ENCODE measurements around the gene C2orf76.
"Not testable (repeated sequence)": the region's sequence is repeated elsewhere in the genome, so short reads cannot be mapped to it uniquely, and the experiment has no call there.

The C2orf76 gene

DNA sequence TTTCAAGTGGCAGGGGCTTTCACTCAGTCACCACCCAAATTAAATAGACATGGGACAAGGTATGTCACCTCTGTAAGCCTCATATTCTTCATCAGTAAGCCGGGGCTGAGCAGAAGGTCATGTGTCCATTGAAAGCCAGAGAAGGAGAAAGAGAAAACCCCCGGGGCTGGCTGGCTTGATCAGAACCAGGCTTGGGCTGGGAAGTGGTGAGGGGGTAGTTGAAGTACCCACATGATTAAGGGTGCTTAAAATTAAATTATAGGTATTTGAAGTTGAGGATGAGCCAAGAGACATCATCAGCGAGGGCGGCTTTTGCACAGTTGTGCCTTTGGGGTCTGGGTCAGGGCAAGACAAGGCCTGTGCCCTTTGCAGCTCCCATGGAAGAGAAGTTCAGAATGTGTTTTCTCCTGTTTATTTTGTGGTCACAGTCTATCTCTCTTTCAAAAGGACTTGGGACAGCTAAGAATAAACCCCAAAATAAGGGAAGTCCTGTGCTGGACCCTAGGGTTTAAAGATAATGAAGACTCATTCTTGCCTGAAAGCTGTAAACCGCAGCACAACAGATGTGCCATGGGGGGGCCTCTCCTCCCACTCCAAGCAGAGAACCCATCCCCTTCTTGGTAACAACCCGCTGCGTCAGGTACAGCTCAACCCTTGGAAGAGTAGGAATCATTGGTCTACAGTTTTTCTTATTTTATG, 10.8 kb upstream of the C2orf76 start:
- TF ChIP-seq, protein P1, sequence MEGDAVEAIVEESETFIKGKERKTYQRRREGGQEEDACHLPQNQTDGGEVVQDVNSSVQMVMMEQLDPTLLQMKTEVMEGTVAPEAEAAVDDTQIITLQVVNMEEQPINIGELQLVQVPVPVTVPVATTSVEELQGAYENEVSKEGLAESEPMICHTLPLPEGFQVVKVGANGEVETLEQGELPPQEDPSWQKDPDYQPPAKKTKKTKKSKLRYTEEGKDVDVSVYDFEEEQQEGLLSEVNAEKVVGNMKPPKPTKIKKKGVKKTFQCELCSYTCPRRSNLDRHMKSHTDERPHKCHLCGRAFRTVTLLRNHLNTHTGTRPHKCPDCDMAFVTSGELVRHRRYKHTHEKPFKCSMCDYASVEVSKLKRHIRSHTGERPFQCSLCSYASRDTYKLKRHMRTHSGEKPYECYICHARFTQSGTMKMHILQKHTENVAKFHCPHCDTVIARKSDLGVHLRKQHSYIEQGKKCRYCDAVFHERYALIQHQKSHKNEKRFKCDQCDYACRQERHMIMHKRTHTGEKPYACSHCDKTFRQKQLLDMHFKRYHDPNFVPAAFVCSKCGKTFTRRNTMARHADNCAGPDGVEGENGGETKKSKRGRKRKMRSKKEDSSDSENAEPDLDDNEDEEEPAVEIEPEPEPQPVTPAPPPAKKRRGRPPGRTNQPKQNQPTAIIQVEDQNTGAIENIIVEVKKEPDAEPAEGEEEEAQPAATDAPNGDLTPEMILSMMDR (IDR thresholded peaks at IDR 0.05; ENCODE audit: low read depth, low read length, missing control alignments): no peak
- no peak overlapping the region for H3K4me3 ChIP-seq (ENCODE audit: low read depth, low read length)
- DNase-seq (ENCODE audit: low read depth): no peak

DNA sequence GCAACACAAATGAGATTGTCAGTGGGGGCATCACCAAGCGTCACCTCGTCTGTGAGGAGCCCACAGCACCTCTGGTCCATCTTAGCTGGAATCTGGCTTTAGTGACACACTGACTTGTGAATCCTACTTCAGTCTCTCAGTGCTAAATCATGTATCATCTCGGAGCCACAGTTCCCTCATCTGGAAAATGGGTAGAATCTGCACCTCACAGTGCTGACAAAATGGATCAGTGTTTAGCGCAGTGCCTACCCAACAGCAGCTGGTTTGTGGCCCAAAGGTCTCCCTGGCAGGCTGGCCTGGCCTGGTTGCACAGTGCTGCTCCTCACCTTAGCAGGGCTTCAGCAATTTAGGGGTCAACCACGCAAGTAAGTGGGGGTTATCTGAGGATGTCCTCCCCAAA, 10.2 kb upstream of the C2orf76 start:
- TF ChIP-seq, protein P1 (IDR thresholded peaks at IDR 0.05; ENCODE audit: low read depth, low read length, missing control alignments): no peak
- no peak for DNase-seq (ENCODE audit: low read depth)
- H3K4me3 ChIP-seq (ENCODE audit: low read depth, low read length): no peak overlapping the region

DNA sequence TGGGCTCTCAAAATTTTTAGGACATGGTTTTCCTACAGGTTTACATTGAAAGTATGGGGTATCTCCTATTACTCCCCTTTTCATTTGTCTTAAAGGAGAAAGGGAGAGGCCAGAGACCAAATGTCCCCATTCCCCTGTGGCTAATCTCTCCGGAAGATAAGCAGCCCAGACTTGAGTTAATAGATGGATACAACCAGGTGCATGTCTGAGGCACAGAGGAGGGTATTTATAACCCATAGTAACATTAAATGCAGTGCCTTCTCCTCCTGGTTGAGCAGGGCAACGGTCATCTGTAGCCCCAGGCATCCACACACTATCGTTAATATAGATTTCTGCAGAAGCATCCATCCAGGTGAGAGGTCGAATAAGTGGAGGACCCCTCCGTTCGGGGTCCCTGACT, 9.8 kb upstream of the C2orf76 start:
- H3K4me3 ChIP-seq (ENCODE audit: low read depth, low read length); DNase-seq (ENCODE audit: low read depth): not testable (repeated sequence)

DNA sequence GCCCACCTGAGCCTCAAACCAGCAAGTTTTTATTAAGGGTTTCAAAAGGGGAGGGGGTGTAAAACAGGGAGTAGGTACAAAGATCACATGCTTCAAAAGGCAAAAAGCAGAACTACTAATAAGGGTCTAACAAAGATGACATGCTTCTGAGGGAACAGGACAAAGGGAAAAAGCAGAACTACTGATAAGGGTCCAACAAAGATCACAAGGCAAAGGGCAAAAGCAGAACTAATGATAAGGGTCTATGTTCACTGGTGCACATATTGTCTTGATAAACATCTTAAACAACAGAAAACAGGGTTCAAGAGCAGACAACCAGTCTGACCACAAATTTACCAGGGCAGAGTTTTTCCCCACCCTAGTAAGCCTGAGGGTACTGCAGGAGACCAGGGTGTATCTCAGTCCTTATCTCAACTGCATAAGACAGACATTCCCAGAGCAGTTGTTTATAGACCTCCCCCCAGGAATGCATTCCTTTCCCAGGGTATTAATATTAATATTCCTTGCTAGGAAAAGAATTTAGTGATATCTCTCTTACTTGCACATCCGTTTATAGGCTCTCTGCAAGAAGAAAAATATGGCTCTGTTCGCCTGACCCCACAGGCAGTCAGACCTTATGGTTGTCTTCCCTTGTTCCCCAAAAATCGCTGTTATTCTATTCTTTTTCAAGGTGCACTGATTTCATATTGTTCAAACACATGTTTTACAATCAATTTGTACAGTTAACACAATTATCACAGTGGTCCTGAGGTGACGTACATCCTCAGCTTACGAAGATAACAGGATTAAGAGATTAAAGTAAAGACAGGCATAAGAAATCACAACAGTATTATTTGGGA, 7.5 kb upstream of the C2orf76 start:
- DNase-seq (ENCODE audit: low read depth); H3K4me3 ChIP-seq (ENCODE audit: low read depth, low read length): not testable (repeated sequence)

DNA sequence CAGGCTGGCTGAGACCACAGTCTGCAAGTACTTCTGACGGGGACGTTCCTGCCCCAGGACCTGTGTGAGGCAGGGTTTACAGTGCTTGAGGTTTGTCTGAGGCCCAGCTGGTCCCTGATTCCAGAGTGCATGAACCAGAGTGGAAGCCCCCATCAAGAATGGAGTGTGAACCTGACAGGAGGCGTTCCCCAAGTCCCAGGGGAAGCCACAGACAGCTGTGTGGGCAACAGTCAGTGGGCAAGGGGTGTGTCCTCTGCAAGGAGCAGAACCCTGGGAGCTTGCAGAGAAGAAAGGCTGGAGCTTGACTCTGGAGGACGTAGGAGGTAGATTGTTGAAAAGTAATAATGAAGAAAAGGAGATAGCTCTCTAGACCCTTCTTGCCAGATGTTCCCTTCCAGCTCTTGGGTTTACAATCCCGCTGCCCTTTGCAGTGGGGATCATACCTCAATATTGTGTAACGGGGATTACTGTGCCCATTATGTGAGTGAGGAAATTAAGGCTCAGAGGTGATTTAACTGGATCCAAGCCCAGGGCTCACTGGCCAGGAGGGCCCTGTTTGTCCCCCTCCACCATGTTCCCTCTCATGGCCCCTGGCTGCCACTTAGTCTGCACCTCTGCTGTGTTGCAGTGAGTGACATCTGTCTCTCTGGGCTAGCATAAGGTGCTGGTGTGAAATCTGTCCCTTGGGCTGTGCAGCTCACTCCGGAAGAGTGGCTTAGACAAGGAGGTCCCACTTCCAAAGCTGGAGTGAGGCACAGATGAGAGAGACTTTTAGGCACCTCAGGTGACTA, 6.3 kb upstream of the C2orf76 start:
- no peak for DNase-seq (ENCODE audit: low read depth)
- TF ChIP-seq, protein P1 (IDR thresholded peaks at IDR 0.05; ENCODE audit: low read depth, low read length, missing control alignments): no peak
- H3K4me3 ChIP-seq (ENCODE audit: low read depth, low read length): no peak overlapping the region

DNA sequence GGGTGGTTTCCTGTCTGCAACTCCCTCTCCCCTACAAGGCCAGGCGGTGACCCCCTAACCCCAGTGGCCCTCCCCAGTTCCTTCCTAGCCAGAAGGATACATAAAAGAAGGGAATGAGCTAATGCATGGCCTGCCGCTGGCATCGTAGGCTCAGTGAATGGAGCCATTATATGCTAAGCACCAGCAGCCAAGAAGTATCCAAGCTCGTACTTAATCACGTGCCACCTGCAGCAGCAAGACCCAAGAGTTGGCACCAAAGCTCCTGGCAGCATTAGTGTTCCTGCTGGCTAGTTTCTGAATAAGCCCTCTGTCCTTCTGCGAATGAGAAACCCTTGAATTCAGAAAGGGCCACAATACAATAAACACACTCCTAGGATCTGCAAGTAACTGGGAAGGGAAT, 4.5 kb upstream of the C2orf76 start:
- H3K4me3 ChIP-seq (ENCODE audit: low read depth, low read length): no peak overlapping the region
- TF ChIP-seq, protein P1 (IDR thresholded peaks at IDR 0.05; ENCODE audit: low read depth, low read length, missing control alignments): no peak
- no peak for DNase-seq (ENCODE audit: low read depth)

DNA sequence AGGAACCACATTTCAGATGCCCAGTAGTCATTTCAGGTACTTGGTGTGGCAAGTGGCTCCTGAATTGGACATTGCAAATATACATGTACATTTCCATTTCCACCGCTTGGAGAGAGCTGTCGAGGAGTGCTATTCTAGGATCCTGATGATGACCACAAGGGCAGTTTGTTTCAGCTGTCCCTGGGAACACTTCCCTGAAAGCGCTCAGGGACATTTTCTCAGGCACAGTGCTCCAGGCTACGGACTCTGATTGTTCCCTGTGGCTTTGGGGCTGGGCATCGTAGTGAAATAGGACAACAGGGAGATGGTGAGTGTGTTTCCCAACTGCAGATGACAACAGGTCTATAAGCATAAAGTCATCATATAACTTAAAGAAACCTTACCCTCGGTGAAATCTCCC, 3.2 kb upstream of the C2orf76 start:
- no peak overlapping the region for H3K4me3 ChIP-seq (ENCODE audit: low read depth, low read length)
- TF ChIP-seq, protein P1 (IDR thresholded peaks at IDR 0.05; ENCODE audit: low read depth, low read length, missing control alignments): no peak
- DNase-seq (ENCODE audit: low read depth): no peak
